Tibial artery (tissue), 4 donors: ENCODE results near the gene ACCSL.

ENCODE experiments used
- DNase-seq, 2 donors: peaks; one replicate each; pipeline ENCODE4 v3.0.0-alpha.2; 2019
- H3K27ac ChIP-seq, 2 donors: fragments of 200-600 bp; sonication (generic) in 1 of 2; 1 replicate in 1 of 2; 2 replicates in 1 of 2; pipeline ENCODE4 v1.5.1; 2018 to 2019; ENCODE audit warnings: mild to moderate bottlenecking in 1 of 2
- H3K27me3 ChIP-seq, 2 donors: fragments of 200-600 bp; sonication (generic) in 1 of 2; one replicate each; pipeline versions ENCODE4 v1.5.1 to v1.6.0; 2016 to 2019
- H3K36me3 ChIP-seq, 3 donors: fragments of 200-600 bp; sonication (generic) in 2 of 3; one replicate each; pipeline ENCODE4 v1.5.1; 2016 to 2019; ENCODE audit warnings: mild to moderate bottlenecking in 2 of 3
- H3K4me1 ChIP-seq, 4 donors: fragments of 200-600 bp; sonication (generic) in 2 of 4; 1 replicate in 3 of 4; 2 replicates in 1 of 4; pipeline ENCODE4 v1.5.1; 2016 to 2019
- H3K4me3 ChIP-seq, 2 donors: fragments of 200-600 bp; sonication (generic) in 1 of 2; 1 replicate in 1 of 2; 2 replicates in 1 of 2; pipeline ENCODE4 v1.5.1; 2018 to 2019; ENCODE audit warnings: mild to moderate bottlenecking in 2 of 2
- H3K9me3 ChIP-seq, 3 donors: fragments of 200-600 bp; sonication (generic) in 1 of 3; one replicate each; pipeline ENCODE4 v1.5.1; 2016 to 2019
- intact Hi-C: fragments of 100-400 bp; cut with DNase I; formaldehyde crosslinking; loops from one replicate; pipeline ENCODE4 v1.15.0; 2023; ENCODE audit warnings: low total_unique reads
- TF ChIP-seq, protein P1 (sequence below), 2 experiments: fragments of 200-600 bp in 1 of 2; fragments of 450-650 bp in 1 of 2; IDR thresholded peaks; one replicate each; pipeline ENCODE4 v1.5.1; 2017 to 2019; ENCODE audit warnings: antibody characterized with exemption in 2 of 2, mild to moderate bottlenecking in 1 of 2, moderate library complexity in 1 of 2

ACCSL gene

GRCh38 chr11:44018829-44019228, 29.0 kb upstream of the ACCSL start:
- DNase-seq, result no peak
- peaks cover 0 to 55% (median 43%) of the 10 kb centered on the region in 4 donors for H3K4me1 ChIP-seq
- no peaks in the 10 kb centered on the region for H3K27me3 ChIP-seq
- H3K4me3 ChIP-seq, result no peak overlapping the region
- no peaks in the 10 kb centered on the region for H3K36me3 ChIP-seq
- TF ChIP-seq, protein P1, sequence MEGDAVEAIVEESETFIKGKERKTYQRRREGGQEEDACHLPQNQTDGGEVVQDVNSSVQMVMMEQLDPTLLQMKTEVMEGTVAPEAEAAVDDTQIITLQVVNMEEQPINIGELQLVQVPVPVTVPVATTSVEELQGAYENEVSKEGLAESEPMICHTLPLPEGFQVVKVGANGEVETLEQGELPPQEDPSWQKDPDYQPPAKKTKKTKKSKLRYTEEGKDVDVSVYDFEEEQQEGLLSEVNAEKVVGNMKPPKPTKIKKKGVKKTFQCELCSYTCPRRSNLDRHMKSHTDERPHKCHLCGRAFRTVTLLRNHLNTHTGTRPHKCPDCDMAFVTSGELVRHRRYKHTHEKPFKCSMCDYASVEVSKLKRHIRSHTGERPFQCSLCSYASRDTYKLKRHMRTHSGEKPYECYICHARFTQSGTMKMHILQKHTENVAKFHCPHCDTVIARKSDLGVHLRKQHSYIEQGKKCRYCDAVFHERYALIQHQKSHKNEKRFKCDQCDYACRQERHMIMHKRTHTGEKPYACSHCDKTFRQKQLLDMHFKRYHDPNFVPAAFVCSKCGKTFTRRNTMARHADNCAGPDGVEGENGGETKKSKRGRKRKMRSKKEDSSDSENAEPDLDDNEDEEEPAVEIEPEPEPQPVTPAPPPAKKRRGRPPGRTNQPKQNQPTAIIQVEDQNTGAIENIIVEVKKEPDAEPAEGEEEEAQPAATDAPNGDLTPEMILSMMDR (IDR thresholded peaks at IDR 0.05), result no peak
- intact Hi-C loops, result no loop called here
- H3K27ac ChIP-seq, result peak overlapping the region; percentile 78 to 80
- H3K9me3 ChIP-seq, result no peaks in the 10 kb centered on the region

- DNase-seq, result no peak
- no peaks in the 10 kb centered on the region for H3K9me3 ChIP-seq
- TF ChIP-seq, protein P1 (IDR thresholded peaks at IDR 0.05), result no peak
- no peaks in the 10 kb centered on the region for H3K27me3 ChIP-seq
- no peaks in the 10 kb centered on the region for H3K36me3 ChIP-seq
- peaks cover 0 to 19% (median 11%) of the 10 kb centered on the region in 4 donors for H3K4me1 ChIP-seq
- no peak overlapping the region for H3K27ac ChIP-seq
- no peak overlapping the region for H3K4me3 ChIP-seq
- intact Hi-C loops, result no loop called here
Observed at GRCh38 chr11:44024977-44025376, 22.8 kb upstream of the ACCSL start.

- Histone ChIP-seq H3K4me1 (peaks cover 0 to 27% (median 14%) of the 10 kb centered on the region in 4 donors), H3K4me3 (no peak overlapping the region), H3K27ac (no peak overlapping the region), H3K27me3 (no peaks in the 10 kb centered on the region), H3K9me3 (no peaks in the 10 kb centered on the region), H3K36me3 (no peaks in the 10 kb centered on the region)
- TF ChIP-seq, protein P1 (IDR thresholded peaks at IDR 0.05), result no peak
- intact Hi-C loops, result no loop called here
- no peak for DNase-seq
Observed at GRCh38 chr11:44025727-44026126, 22.1 kb upstream of the ACCSL start.

DNA sequence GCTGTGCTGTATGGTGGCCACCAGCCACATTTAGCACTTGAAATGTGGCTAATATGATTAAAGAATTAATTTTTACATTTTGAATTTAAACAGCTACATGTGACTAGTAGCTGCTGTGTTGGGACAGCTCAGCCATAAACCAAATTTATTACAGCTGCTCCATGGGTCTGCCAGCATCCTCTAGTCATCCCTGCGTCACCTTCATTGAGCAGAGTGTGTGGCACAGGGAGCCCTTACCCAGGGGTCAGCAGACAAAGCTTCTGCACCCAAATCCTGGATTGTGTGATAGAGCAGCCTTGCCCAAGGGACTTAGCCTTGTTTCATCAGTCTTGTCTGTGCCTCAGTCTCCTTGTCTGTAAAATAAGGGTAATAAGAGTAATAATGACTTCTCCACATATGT, 19.4 kb upstream of the ACCSL start:
- H3K27ac ChIP-seq, result peak overlapping the region; percentile 88 to 91
- H3K4me3 ChIP-seq, result no peak overlapping the region
- TF ChIP-seq, protein P1 (IDR thresholded peaks at IDR 0.05), result no peak
- no peaks in the 10 kb centered on the region for H3K36me3 ChIP-seq
- DNase-seq, result no peak
- no peaks in the 10 kb centered on the region for H3K9me3 ChIP-seq
- intact Hi-C loops, result no loop called here
- no peaks in the 10 kb centered on the region for H3K27me3 ChIP-seq
- peaks cover 0 to 54% (median 41%) of the 10 kb centered on the region in 4 donors for H3K4me1 ChIP-seq

DNA sequence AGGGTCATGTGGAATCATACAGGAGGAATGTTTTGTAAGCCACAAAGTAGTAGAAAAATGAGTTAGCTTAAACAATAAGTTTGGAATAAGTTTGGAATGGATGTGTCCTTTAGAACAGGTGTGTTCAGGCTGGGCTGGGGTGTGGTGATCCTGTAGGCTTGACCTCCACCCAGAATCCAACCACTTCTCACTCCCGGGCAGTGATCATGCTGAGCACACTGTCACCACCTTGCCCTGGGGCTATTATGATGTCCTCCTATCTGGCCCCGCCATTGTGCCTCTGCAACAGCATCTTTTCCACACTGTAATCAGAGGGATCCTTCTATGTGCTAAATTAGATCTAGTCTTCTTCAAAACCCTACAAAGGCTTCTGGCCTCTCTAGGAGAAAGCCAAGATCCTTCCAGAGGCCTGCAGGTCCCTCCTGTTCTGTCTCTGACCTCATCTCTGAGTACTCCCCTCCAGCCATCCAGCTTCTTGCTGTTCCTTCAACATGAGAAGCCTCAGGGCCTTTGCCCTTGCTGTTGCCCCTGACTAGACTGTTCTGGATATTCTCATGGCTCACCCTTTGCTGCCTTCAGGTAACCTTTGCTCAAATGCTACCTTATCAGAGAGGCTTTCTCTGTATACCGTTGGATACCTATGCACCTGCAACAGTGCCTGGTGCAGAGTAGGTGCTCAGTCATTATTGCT, 18.8 kb upstream of the ACCSL start:
- Histone ChIP-seq H3K4me3 (no peak overlapping the region), H3K4me1 (peaks cover 0 to 59% (median 45%) of the 10 kb centered on the region in 4 donors), H3K9me3 (no peaks in the 10 kb centered on the region), H3K27ac (peak overlapping the region; percentile 88 to 91), H3K36me3 (no peaks in the 10 kb centered on the region), H3K27me3 (no peaks in the 10 kb centered on the region)
- TF ChIP-seq, protein P1 (IDR thresholded peaks at IDR 0.05), result no peak
- intact Hi-C loops, result no loop called here
- no peak for DNase-seq
